ENCODE results near the gene VMP1.
A peak's percentile ranks its signal among the peaks of the same experiment; 100 is the strongest.
"Not testable (repeated sequence)": the region's sequence is repeated elsewhere in the genome, so short reads cannot be mapped to it uniquely, and the experiment has no call there.

VMP1 gene

GRCh38 chr17:59810894-59811153, 103.4 kb downstream of the VMP1 start:
- no peak for DNase-seq (ENCODE audit: low read depth in 2 of 2)

DNA sequence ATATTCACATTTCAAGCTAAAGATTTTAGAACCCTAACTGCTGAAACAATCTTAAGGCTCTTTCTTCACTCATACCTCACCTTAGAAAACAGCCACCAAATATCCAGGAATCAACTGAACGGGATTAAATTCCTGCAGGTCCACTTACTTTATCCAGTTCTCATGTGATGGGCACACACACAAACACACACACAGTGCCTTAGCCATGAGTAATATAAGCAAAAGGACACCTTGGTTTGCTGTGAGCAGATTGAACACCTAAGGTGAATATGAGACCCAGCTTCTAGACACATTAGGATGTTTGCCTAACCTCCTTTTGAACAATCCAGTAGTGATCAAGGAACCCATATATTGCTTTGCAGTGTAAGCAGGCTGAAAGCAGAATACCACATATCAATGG, 103.8 kb downstream of the VMP1 start:
- DNase-seq (ENCODE audit: low read depth in 2 of 2) = no peak

- DNase-seq (ENCODE audit: low read depth in 2 of 2) = no peak
Measured at GRCh38 chr17:59812139-59812538, 104.7 kb downstream of the VMP1 start.

DNA sequence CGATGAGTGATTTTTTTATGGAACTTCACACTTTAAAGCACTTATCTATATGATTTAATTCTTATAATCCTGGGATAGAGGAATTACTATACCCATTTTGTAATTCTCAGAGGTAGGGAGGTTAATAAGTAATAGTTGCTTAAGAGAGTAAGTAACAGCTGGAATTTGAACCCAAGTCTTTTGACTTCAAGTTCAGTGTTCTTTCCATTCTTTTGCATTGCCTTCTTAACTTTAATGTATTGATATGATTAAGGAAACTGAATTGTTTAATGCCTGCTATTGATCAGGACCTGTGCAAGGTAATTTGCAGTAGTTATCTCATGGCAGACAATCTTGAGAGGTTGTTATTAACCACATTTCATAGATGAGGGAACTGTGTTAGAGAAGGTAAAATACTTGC, 106.8 kb downstream of the VMP1 start:
- no peak for DNase-seq (ENCODE audit: low read depth in 2 of 2)

GRCh38 chr17:59814685-59815084, 107.2 kb downstream of the VMP1 start:
- DNase-seq (ENCODE audit: low read depth in 2 of 2) = no peak

GRCh38 chr17:59815965-59816364, 108.5 kb downstream of the VMP1 start:
- DNase-seq (ENCODE audit: low read depth in 2 of 2) = no peak

GRCh38 chr17:59825533-59826322, 118.3 kb downstream of the VMP1 start:
- DNase-seq (ENCODE audit: low read depth in 2 of 2) = no peak

DNA sequence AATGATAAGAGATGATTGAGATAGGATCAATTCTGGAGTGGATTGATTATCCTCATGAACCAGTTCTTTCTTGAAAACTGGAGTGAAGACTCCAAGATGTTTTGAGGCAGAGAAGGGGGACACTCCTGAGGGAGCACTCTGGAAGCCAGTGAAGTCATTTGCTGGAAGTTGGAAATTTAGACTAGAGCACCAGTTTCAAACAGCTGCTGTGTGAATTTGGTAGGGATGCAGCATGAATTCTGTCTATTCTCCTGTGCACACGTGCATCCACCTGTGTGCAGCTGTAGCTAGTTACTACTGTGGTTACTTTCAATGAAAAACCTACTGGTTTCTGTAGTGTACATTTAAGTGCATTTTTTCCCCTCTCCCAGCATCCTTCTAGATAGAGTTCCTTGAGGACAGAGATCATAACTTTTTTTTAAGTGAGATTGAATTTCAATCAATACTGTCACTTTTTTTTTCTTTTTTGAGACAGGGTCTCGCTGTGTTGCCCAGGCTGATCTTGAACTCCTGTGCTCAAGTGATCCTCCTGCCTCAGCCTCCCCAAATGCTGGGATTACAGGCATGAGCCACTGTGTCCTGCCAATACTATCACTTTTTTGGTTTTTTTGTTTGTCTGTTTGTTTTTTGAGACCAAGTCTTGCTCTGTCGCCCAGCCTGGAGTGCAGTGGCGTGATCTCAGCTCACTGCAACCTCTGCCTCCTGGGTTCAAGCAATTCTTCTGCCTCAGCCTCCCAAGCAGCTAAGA, 119.4 kb downstream of the VMP1 start:
- no peak for DNase-seq (ENCODE audit: low read depth in 2 of 2)

DNA sequence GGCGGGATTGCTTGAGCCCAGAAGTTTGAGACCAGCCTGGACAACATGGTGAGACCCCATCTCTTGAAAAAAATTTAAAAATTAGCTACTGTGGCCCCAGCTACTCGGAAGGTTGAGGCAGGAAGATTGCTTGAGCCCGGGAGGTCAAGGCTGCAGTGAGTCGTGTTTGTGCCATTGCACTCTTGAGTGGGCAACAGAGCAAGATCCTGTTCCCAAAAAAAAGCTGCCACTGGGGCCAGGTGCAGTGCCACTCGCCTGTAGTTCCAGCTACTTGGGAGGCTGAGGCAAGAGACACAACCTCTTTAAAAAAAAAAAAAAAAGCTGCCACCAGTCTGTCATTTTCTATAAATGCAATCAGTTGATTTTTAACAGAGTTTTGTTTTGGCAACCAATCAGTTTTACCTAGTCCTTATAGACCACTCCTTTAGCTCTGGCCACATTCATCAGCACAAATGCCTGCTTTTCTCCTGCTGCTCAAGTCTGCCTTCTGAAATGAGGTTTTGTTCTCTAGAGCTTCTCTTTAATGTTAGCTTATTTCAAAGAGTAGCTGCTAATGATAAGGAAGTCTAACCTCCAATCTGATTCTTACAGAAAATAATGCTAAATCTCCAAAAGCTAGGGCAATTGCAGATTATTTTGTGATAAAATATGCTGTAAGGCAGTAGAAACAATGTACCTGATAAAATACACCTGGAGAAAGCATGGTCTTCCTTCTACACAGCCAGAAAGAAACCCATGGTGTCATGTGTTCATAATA, 120.4 kb downstream of the VMP1 start:
- DNase-seq (ENCODE audit: low read depth in 2 of 2) = no peak

DNA sequence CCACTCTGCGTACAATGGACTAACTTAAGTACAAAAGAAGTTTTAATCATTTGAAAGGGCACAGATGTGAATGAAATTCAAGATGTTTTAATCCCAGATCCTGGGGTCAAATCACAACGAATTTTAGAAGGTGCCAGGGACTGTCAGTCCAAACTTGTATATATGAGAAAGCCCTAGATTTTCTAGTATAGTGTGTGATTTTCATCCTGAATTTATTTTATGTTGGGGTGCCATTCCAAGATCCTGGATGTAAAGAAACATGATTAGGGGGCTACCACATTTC, 121.0 kb downstream of the VMP1 start:
- DNase-seq (ENCODE audit: low read depth in 2 of 2) = no peak

DNA sequence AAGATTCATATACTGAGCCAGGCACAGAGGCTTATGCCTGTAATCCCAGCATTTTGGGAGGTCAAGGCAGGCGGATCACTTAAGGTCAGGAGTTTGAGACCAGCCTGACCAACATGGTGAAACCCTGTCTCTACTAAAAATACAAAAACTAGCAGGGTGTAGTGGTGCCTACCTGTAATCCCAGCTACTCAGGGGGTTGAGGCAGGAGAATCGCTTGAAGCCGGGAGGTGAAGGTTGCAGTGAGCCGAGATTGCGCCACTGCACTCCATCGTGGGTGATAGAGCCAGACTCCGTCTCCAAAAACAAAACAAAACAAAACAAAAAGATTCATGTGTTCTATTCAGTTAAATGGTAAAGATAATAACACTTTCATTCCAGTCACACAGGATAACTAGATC, 121.4 kb downstream of the VMP1 start:
- not testable (repeated sequence) for DNase-seq (ENCODE audit: low read depth in 2 of 2)

GRCh38 chr17:59829217-59830006, 122.0 kb downstream of the VMP1 start:
- DNase-seq (ENCODE audit: low read depth in 2 of 2) = peak in 1 of 2 donors; percentile 39

- no peak for DNase-seq (ENCODE audit: low read depth in 2 of 2)
Measured at GRCh38 chr17:59830007-59830630, 122.7 kb downstream of the VMP1 start.

DNA sequence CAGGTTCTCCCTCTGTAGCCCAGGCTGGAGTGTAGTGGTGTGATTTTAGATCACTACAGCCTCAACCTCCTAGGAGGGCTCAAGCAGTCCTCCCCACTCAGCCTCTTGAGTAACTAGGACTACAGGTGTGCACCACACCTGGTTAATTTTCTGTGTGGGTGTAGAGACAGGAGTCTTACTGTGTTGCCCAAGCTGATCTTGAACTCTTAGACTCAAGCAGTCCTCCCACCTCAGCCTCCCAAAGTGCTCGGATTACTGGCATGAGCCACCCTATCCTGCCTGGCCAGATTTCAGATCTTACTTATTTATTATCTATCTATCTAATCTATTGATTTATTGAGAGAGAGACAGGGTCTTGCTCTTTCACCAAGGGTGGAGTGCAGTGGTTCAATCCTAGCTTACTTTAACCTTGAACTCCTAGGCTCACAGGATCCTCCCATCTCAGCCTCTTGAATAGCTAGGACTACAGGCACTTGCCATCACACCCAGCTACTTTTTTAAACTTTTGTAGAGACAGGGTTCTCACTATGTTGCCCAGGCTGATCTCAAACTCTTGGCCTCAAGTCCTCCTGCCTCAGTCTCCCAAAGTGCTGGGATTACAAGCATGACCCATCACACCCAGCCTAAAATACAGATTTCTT, 123.5 kb downstream of the VMP1 start:
- DNase-seq (ENCODE audit: low read depth in 2 of 2) = no peak

- DNase-seq (ENCODE audit: low read depth in 2 of 2) = no peak
Measured at GRCh38 chr17:59832883-59833379, 125.5 kb downstream of the VMP1 start.

DNA sequence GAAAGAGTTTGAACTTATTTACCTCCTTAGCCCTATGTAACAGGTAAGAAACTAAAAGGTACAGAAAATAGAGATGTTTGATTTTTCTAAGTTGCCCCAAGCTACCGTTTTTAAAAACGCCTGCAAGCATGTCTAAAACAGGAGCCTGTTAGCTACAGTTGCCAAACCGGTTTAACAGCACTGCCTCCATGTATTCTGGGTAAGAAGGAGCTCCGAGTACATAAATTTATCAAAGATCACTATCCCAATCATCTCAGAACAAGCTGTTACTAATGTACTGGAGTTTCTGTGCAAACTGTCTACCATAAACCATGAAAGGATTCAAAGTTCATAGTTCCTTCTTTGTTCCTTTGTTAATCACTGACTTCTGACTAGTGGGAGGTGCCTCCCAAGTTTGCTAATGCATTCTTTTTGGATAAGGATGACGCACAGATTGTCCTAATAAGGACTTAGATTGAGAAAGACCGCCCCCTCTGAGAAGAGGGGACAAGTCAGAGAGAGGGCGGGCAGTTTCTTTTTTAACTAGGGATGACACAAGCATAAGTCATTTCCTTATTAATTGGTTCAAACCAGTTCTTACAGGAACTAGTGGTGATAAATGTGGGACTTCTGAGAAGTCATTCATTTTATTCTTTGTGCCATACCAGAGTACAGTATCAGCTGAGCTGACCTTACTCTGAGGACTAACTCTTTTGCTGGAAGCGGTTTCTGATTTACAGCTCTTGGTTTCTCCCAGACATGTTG, 130.0 kb downstream of the VMP1 start:
- peak in 1 of 2 donors; percentile 65 for DNase-seq (ENCODE audit: low read depth in 2 of 2)

- no peak for DNase-seq (ENCODE audit: low read depth in 2 of 2)
Measured at GRCh38 chr17:59838052-59838916, 130.8 kb downstream of the VMP1 start.

DNA sequence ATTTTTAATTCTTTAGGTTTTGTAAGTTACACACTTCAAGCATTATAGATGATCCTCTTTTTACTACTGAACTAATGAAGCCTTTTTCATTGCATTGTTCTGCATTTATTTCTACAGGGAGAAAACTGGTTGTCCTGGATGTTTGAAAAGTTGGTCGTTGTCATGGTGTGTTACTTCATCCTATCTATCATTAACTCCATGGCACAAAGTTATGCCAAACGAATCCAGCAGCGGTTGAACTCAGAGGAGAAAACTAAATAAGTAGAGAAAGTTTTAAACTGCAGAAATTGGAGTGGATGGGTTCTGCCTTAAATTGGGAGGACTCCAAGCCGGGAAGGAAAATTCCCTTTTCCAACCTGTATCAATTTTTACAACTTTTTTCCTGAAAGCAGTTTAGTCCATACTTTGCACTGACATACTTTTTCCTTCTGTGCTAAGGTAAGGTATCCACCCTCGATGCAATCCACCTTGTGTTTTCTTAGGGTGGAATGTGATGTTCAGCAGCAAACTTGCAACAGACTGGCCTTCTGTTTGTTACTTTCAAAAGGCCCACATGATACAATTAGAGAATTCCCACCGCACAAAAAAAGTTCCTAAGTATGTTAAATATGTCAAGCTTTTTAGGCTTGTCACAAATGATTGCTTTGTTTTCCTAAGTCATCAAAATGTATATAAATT, 132.3 kb downstream of the VMP1 start:
- no peak for DNase-seq (ENCODE audit: low read depth in 2 of 2)

All from stimulated activated CD8-positive, alpha-beta memory T cell treated with anti-CD3 and anti-CD28 coated beads, Interleukin-15, amount 100 ng/mL, for 4 hours (primary cell).